Measurements from ENCODE around the gene ATP2B2.

GRCh38 chr3:10505050-10505790 is at the start of gene ATP2B2:
- TF ChIP-seq CTCF (IDR thresholded peaks at IDR 0.05) (no peak), POLR2A (IDR thresholded peaks at IDR 0.05) (no peak)

Measured in right lobe of liver (tissue), 4 donors.